Posterior cingulate gyrus (tissue), 11 donors: ENCODE data around the gene PLA1A.

Experiments used
- DNase-seq, 10 donors: peaks; one replicate each; pipeline versions ENCODE4 v3.0.0 to v3.0.0-alpha.2; 2020 to 2021; ENCODE audit warnings: mixed read lengths in 3 of 10
- intact Hi-C: fragments of 100-400 bp; cut with DNase I; formaldehyde crosslinking; loops from one replicate; pipeline ENCODE4 v1.15.1; 2023

The PLA1A gene

DNA sequence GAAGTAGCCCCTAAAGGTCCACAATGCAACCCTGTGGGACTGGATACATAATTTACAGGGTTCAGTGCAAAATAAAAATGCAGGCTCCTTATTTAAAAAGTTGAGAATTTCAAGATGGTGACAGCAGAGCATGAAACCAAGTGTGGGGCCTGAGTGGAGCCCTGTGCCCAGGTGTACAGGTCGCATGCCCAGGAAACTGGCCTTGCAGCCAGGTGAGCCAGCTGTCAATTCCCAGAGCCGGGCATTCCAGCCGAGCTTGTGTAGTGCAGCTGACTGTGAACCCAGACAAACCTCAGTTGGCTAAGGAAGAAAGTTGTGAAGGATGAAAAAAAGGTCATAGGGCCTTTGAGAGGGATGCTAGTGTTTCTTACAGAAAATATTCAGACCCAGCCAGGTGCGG is 35.1 kb downstream of the PLA1A start:
- intact Hi-C loops: no loop called here
- no peak for DNase-seq

DNA sequence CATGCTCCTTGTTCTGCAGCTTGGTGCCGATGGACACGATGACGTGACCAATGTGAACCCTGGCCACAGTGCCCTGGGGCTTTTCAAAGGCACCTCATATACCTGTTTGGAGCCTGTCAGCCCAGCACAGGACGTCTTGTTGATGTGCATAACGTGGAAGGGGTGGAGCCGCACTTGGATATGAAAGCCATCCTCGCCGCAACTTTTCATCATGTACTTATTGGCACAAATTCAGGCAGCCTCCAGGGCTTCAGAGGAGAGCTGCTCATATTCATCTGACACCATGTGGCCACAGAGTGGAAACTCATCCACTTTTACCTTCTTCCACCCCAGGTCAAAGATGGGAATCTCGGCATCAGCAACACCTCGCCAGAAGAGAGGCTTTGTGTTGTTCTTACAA is 38.0 kb downstream of the PLA1A start:
- intact Hi-C loops: no loop called here
- no peak for DNase-seq

DNA sequence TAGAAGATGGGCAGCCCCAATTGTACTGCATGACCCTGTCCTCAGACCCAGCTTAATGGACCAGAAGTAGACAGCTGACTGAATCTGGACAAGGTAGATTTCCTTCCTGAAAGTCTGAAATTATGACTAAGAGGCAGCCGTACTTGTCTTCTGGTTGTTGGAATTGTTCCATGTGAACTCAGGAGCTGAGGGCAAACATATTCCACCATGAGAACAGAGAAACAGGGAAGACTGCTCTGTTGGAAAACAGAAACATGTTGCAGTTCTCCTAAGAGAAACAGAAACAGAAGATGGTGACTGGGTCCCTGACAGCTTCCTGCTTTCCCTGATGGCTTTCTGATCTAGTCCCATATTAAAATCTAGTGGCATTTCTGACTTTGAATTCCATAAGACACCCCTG is 38.6 kb downstream of the PLA1A start:
- intact Hi-C loops: no loop called here
- DNase-seq: no peak

DNA sequence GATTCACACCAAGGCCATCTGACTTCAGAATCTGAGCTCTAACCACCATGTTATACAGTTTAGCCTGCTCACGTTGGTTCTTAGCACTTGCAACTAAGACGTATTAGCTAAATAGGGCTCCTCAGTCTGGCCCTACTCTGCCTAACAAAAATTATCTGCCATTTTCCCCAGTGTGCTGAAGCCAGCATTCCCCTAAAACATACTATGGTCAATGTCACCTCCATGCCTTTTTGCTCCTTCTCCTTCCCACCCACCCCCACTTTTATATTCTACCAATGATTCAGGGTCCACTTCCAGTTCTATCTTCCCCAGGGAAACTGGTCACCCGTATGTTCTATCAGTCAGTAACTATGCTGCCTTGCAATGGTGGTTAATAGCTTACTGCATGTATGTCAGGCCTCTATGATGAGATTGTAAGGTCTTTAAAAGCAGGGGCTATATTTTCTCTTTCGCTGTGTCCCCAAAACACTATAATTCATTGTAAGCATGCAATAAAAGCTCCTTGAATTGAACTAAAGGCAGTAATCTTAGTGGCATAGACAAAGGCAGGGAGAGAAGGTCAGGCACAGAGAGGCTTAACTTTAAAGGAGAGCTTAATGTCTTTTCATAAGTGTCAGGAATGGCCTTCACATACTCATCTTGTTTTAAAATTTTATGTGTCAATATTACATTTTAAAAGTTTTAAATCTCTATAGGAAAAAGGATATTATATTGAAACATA is 39.4 kb downstream of the PLA1A start:
- intact Hi-C loops: no loop called here

DNA sequence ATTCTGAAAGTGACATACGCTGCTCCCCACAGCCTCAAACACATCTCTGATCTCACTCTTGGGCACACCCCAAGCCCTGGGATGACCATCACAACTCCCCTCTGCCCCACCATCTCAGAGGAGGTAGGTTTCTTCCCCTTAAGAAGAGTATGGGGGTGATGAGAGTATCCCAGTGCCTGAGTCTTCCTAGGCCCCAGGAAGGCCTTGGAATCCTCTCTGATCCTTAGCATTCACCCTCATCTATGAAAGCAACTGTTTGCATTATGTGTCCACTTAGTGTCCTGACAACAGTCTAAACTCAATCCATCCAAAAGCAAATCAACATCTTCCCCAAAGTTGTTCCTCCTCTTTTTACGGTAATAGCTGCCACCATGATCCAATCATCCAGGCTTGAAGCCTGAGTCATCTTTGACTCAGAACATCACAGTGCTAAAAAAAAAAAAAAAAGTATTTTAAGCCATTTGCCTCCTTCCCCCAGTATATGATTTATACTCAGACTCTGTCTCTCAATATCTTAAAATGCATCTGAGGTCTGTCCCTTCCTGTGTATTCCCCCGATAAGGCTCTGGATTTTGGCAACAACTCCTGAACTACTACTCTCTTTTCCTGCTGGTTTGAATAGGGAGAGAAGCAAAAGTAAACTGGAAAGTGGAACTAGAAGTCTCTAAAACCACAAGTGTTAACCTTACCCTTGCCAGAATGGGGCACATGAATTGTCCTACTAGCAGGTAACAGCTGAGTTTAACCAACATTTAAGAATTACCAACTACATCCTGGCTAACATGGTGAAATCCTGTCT is 40.2 kb downstream of the PLA1A start:
- intact Hi-C loops: no loop called here
- no peak for DNase-seq

More for the DNA sequence above, 39.4 kb downstream of the PLA1A start:
- DNase-seq: no peak

DNA sequence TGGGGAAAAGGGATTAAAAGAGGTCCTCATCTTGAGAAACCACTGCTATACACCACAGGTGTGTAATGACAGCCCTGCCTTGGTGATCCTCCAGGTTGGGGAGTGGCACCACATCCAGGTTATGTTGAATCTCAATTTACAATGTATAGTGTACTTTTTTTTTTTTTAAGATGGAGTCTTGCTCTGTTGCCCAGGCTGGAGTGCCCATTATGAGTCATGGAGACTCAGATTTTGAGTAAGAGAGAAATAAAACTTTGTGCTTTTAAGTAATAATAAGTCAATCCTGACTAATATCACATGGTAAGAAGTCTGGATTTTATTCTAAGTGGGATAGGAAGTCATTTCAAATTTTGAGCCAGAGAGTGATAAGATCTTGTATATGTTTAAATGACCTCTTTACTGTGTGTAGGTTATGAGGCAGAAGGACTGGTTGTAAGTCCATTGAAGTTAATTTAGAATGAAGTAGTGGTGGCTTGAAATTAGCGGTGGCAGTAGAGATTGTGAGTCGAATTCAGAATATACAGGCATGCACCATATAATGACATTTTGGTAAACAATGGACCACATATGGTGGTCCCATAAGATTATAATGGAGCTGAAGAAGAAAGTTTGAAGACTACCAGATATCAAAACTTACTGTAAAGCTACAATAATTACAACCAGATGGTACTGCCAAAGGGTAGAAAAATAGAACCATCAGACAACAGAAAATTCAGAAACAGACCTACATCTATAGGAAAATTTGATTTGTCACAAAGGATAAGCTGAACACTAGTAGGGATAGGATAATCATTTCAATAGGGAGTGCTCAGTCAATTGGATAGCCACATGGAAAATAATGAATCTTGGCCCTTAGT is 42.0 kb downstream of the PLA1A start:
- no peak for DNase-seq
- intact Hi-C loops: no loop called here

DNA sequence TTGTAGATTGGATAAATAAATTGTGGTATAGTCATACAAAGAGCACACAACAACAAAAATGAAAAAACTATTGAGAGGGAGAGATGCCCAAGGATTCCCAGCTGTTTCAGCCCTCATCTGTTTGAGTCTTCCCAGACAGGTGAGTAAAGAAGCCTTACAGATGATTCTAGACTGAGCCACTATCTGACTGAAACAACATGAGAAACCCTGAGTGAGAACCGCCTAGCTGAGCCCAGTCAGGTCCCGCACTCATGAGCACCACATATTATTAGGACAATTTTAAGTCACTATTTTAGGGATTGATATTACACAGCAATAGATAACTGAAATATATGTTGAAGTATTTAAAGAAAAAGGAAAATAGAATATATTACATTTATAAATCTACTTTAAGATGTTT is 43.7 kb downstream of the PLA1A start:
- DNase-seq: no peak
- intact Hi-C loops: no loop called here

DNA sequence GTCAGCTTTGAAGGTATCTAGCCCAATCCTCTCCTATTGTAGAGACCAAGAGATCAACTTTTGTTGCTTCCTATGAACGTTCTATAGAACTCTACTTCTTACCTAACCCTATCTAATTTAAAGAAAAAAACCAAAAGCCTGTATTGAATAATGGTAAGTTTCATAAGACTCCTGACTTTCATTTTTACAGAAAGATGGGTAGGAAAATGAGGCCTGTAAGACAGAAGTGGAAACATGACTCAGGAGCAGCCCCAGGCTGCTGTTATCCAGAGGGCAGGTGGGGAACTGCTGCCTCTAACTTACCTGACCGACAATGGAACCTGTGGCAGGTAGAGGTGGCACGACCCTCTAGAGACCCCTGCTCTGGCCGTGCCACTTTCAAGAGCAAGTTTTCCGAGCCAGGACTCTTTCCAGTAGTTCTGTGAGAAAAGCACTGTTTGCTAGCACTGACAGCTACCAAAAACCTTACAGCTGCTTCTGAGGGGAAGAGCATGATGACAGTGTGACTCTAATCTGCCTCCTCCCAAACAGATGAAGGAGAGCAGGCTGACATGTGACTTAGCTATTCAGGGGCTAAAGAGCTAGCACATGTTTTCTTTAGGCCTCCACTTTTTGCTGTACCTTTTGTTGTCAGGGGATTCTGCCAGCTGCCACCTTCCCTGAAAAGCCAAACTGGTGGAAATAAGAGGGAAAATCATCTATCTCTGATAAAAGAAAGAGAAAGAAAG is 45.2 kb downstream of the PLA1A start:
- intact Hi-C loops: no loop called here
- DNase-seq: no peak

DNA sequence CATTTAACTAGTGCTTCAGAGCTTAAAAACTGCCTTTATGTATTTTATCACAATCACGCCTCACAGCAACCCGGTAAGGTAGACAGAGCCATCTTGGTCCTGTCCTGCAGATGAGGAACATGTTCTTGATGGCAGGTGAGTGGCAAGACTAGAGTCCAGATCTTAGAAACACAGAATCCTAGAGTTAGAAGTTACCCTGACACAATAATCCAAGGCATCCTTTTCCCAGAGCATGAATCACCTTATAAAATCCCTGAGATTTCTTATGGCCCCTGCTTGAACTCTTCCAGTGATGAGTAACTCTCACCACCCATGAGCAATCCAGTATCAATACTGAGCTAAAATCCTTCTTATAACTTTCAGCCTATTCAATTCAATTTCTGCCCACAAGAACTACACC is 45.8 kb downstream of the PLA1A start:
- no peak for DNase-seq
- intact Hi-C loops: no loop called here

DNA sequence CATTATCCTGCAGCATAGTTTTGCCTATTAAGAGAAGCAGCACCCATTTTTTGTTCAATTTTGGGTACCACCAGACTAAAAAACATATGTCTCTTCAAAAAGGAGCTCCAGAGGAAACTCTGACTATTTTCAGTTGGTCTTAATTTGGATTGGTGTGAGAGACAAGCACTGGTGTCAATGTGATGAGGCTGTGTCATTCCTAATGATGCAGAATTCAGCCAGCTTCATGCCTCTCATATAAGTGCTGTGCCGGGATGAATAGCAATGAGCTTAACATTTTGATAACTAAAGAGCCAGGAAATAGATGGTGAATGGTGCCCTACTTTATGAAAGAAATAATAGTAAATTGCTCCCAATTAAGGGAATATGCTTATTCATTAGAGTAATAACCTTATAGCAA is 46.8 kb downstream of the PLA1A start:
- intact Hi-C loops: no loop called here

DNA sequence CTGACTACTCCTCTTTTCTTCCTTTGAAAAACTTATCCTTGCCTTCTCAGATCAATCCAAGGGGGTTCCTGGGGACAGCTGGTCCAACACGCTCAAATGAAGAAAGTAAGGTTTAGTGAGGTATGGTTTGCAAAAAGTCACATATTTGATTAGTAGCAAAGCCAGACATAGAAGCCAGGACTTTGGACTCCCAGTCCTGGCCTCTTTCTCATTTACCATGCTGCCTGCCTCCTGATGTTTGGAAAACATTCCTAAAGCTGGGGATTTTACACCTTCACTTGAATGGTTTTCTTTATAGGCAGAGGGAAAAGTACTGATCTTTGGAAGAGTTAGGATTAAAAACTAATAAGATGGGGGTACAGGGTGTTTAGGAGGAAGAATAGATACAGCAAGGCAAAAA is 48.1 kb downstream of the PLA1A start:
- no peak for DNase-seq
- intact Hi-C loops: no loop called here

More for the DNA sequence above, 46.8 kb downstream of the PLA1A start:
- no peak for DNase-seq

DNA sequence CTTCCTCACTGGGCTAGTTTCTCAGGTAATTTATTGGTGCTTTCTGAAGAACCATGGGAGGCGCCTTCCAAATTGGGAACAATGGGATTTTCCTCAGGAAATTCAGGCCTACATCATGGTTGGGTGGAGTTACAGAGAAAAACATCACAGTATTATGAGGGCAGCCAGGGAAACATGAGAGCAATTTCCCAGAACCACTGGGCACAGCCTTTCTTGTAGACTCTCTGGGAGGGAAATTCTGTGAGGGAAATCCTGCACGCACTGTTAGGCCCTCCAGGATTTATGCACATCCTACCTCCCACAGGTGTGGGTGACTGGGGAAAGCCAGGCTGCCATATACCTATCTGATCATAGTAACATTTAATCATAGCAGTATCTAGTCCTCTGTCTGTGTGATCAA is 49.5 kb downstream of the PLA1A start:
- DNase-seq: no peak
- intact Hi-C loops: no loop called here

DNA sequence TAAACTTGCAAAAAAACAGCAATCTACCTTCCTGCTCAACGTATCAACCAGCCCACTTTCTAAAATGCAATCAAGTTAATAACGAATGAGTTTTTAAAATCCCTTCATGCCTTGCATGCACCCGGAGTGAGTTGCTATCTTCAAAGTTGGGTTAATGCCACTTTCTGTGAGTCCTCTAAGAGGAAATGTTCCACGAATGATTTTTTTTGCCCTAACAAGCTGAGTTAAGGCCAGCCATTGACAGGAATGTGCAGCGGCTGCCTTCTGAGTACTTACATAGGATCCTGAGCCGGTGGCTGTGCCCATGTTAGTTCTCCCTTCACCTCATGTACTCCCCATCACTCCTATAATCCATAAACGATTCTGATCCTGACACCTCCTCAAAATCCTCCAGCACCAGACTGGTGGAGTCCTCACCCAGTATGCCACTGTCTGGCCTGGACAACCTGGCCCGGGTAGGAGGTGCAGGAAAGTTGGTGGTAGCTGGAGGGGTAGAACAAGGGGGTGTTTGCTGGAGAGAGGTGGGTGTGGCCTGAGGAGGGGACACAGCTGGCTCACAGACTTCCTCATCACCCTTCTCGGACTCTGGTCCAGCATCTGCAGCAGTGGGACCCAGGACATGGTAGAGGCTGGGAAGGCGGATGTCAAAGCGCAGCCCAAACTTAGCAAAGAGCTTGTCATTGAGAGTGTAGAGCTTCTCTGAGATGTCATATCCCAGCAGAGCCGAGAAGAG is 50.3 kb downstream of the PLA1A start:
- DNase-seq: no peak
- intact Hi-C loops: no loop called here

DNA sequence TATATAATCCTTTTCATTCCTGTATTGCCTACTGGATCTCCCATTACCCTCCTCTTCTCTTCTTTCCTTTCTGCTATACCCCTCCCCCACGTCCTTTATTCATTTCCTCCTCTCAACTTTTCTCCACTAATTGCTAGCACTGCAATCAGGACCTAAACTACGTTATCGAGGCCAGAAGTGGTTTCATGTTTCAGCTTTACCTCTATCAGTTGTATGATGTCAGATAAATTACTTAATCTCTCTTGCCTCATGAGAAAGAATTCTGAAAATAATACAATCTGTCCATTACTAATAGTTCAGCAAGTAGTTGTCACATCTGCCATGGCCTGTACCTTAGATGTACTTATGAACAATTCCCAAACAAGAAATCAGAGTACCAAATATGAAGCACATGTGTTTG is 52.1 kb downstream of the PLA1A start:
- no peak for DNase-seq
- intact Hi-C loops: no loop called here

DNA sequence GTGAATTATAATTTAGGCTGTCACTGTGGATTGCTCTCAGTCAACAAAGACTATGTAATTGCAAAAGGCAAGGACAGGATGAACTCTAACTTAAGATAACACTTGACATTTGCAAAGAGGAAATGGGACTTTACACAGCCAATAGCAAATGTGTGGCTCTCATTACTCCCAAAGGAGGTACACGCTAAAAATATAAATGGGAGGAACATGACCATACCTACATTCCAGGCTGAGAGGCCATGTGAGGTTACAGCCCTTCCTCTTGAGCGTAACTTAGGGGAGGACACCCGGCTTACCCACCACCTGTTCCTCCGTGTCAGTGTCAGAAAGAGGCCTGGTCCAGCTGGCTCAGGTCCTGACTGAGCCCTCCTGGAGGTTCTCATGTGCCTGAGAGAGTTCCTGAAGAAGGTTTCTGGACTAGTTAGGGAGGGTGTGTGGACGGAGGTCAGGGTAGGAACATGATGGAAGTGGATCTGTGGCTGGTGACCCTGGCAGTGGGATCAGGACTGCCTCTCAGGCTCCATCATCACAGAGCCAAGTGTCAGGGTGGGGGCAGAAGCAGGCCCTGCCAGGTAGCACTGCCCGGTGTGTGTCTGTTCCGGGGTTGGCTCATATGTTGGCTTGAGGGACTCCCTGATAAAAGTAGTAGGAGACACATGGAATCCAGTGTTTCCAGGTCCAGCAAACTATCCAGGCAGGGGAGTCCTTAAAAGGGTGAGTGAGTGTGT is 54.8 kb downstream of the PLA1A start:
- DNase-seq: no peak
- intact Hi-C loops: no loop called here

DNA sequence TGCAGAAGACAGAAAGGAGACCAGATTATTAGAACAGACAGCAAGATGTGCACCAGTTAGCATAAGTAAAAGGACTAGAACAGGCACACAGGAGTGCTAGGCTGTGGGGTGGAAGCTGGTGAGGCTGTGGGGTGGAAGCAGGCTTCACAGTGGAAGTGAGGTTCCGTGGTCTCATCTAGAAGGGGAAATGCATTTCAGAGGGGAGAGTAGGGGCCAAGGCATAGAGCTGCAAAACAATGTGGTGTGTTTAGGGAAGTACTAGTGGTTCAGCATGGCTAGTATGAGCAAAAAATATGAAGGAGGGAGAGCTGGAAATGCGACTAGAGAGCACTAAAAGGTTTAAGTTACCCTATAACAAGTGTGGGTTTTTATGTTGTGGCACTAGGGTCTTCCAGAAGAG is 56.2 kb downstream of the PLA1A start:
- no peak for DNase-seq
- intact Hi-C loops: no loop called here

DNA sequence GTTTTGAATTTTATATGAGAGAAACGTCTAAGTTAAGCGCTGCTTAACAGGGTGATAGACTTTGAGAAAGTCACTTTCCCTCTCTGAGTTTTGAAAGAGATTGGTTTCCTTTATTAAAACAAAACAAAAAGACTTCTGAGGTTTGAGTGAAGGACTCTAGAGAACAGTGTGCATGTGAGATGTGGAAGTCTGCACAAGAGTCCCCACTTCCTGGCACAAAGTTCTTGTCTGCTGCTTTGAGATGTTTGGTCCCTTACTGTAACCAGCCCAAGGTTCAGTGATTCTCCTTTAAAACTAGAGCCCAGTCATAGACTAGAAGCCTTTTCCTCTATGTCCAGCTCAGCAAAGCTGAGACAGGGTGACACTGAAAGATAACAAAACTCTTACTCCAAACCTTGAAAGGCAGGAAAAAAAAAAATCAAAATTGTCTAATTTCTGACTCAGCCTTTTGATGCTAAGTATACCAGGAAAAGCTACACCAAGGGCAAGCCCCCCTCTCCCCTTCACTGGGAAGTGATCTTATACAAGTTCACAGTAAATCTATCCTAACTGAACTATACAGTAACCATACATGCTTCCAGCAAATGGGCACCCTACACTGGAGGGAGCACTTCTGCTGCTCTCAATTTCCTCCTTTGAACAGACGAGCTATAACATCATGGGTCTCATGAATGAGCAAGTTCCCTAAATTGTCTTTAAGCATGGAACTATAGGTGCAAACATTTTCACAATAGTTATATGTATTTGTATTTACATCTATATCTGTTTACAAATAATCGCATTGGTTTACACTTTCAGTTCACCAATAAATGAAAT is 60.4 kb downstream of the PLA1A start:
- DNase-seq: no peak

DNA sequence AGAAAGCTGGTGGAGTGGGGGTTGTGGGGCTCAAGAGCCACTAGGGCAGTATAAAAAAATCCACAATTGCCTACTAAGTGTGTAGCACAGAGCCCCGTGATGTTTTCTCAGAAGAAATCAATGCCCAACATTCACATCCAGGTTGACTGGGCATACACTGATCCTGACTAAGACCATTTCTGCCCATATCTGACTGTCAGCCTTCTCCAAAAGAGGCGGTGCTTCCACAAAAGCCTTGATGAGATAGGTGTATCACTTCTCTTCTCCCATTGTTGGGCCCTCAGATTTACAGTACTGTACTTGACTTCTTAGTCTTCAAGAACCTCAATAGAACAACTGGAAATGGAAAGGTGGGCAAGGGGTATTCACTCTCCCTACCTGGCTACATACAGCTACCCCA is 61.3 kb downstream of the PLA1A start:
- no peak for DNase-seq
- intact Hi-C loops: no loop called here

More for the DNA sequence above, 60.4 kb downstream of the PLA1A start:
- intact Hi-C loops: no loop called here
